T-helper 2 cell treated with Interferon-gamma antibody and Interleukin-4, amounts not matched to agents 5 μg/mL and 100 μg/mL, for 36 hours (primary cell): ENCODE results near the gene TBC1D10A.
"Not testable (repeated sequence)": the region's sequence is repeated elsewhere in the genome, so short reads cannot be mapped to it uniquely, and the experiment has no call there.

Experiments
- DNase-seq: peaks from one replicate; pipeline ENCODE4 v3.0.0; 2021; ENCODE audit warnings: low spot score
- H3K27ac Mint-ChIP-seq: one replicate; pipeline ENCODE4 v1.8.0; 2021; ENCODE audit warnings: mild to moderate bottlenecking, mixed read lengths
- H3K27me3 Mint-ChIP-seq: one replicate; pipeline ENCODE4 v1.8.0; 2021; ENCODE audit warnings: low read depth, mixed read lengths
- H3K36me3 Mint-ChIP-seq: one replicate; pipeline ENCODE4 v1.8.0; 2021; ENCODE audit warnings: low read depth, mixed read lengths
- H3K4me1 Mint-ChIP-seq: one replicate; pipeline ENCODE4 v1.8.0; 2021; ENCODE audit warnings: low read depth, mixed read lengths
- H3K4me3 Mint-ChIP-seq: one replicate; pipeline ENCODE4 v1.8.0; 2022; ENCODE audit warnings: mild to moderate bottlenecking, moderate library complexity, mixed read lengths
- H3K9me3 Mint-ChIP-seq: one replicate; pipeline ENCODE4 v1.8.0; 2021; ENCODE audit warnings: mixed read lengths

Gene TBC1D10A

DNA sequence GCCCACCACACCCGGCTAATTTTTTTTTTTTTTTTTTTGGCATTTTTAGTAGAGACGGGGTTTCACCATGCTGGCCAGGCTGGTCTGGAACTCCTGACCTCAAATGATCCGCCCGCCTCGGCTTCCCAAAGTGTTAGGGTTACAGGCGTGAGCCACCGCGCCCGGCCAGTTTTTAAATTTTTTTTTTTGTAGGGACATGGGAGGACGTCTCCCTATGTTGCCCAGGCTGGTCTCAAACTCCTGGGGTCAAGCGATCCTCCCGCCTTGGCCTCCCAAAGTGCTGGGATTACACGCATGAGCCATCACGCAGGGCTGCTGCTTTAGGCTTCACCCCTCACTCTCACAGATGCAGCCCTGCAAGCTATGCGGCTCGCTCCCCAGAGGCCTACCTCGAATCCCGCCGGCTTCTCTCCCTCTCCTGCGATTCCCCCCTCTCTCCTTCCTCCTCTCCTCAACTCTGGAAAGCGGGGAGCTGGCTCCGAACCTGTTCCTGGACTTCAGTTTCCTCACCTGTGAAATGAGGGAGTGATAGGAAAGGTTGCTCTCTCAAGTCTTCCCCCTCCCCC, 31.0 kb upstream of the TBC1D10A start:
- H3K36me3 Mint-ChIP-seq = peaks cover 32% of the 10 kb centered on the region

DNA sequence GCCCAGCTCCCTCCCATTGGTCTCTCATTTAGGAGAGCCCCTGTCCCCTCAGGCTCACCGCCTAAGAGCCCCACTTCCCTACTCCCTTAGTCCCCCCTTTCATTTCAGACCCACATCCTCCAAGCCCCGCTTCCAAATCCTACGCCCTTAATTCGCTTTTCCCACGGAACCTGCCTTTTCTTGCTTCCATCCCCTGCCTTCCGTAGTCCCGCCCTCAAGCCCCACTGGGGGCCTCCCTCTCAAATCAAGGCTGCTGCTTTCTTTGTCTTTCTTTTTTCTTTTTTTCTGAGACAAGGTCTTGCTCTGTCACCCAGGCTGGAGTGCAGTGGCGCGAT, 30.5 kb upstream of the TBC1D10A start:
- Mint-ChIP-seq H3K27ac (peak overlapping the region; percentile 85), H3K4me1 (peaks cover 31% of the 10 kb centered on the region), H3K36me3 (peaks cover 30% of the 10 kb centered on the region), H3K27me3 (no peaks in the 10 kb centered on the region), H3K9me3 (no peaks in the 10 kb centered on the region), H3K4me3 (peak overlapping the region; percentile 96)
- no peak for DNase-seq

More for the DNA sequence above, 31.0 kb upstream of the TBC1D10A start:
- Mint-ChIP-seq H3K27me3 (no peaks in the 10 kb centered on the region), H3K4me1 (peaks cover 35% of the 10 kb centered on the region), H3K27ac (peak overlapping the region; percentile 78), H3K9me3 (no peaks in the 10 kb centered on the region), H3K4me3 (peak overlapping the region; percentile 96)
- DNase-seq = no peak

DNA sequence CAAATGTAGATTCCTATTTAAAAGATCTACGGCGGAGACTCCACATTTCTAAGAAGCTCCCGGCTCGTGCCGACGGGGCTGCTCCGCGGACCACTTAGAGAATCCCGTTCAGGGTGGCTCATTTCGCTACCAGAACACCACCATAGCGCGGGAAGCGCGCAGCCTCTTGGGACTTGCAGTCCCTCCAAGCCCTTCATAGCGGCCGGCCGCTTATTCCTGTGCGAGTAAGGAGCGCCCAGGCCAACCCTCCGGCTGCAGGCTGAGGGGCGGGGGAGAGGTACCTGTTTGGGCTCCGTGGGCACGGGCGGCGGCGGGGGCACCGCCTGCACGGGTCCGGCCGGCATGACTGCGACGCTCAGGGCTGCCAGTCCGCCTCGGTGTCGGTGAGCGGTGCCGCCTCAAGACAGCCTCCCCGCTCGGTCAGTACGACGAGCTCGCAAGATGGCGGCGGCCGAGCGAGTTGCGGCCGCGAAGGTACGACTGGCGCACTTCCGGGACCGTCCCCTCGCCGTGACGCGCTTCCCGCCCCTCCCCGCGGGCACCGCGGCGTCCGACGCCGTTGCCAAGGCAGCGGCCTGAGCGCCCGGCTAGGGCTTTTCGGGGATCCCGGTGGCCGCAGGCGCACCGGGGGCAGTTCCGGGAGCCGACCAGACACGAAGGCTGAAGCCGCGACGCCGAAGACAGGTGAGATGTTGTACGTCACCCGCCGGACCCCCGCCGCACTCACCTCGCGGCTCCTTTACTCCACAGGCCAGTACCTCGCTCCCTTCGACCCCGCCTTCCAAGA, 29.9 kb upstream of the TBC1D10A start, which contains the start of the genes CCDC157 and SF3A1:
CCDC157 (plus strand) TSS at position 559 of the 787 bp plus-strand sequence. CDS start 8,994 bp downstream, outside the sequence.
SF3A1 (minus strand) TSS at position 446 of the 787 bp plus-strand sequence; CDS start at position 344, 102 bp downstream.
- peak; percentile 90 for DNase-seq
- H3K27me3 Mint-ChIP-seq = no peaks in the 10 kb centered on the region
- peaks cover 34% of the 10 kb centered on the region for H3K36me3 Mint-ChIP-seq
- H3K4me1 Mint-ChIP-seq = peaks cover 31% of the 10 kb centered on the region
- peak within 1 kb of the TSS; percentile 96 for H3K4me3 Mint-ChIP-seq
- peak within 1 kb of the TSS; percentile 89 for H3K27ac Mint-ChIP-seq
- H3K9me3 Mint-ChIP-seq = no peaks in the 10 kb centered on the region

DNA sequence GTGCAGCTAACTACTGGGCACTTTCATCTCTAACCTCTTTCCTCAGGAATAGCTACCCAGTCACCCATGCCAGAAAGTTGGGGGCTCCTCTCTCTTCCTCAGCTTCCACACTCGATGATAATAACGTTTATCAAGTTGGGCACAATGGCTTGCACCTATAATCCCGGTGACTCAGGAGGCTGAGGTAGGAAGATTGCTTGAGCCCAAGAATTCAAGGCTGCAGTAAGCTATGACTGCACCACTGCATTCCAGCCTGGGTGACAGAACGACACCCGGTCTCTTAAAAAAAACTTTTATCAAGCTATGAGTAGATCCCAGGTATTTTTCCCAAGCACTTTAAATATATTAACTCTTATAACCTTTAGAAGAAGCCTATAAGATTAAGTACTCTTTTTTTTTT, 27.9 kb upstream of the TBC1D10A start:
- Mint-ChIP-seq H3K36me3 (peaks cover 51% of the 10 kb centered on the region), H3K4me1 (peaks cover 37% of the 10 kb centered on the region), H3K27me3 (no peaks in the 10 kb centered on the region), H3K9me3 (no peaks in the 10 kb centered on the region), H3K4me3 (peak overlapping the region; percentile 44), H3K27ac (peak overlapping the region; percentile 49)
- no peak for DNase-seq

DNA sequence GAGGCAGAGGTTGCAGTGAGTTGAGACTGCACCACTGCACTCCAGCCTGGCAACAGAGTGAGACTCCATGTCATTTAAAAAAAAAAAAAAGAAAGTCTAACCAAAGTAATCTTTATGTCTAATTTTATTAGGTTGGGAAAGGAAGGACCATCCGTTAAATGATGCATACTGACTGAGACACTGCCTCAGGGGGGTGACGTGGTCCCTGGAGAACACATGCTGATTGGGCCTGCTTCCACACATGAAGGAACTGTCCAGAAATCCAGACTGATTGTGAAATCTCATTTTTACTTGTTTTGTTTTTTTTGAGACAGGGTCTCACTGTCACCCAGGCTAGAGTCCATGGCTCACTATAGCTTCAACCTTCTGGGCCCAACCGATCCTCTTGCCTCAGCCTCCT, 24.5 kb upstream of the TBC1D10A start:
- Mint-ChIP-seq H3K36me3 (peaks cover 70% of the 10 kb centered on the region), H3K9me3 (no peaks in the 10 kb centered on the region), H3K27ac (no peak overlapping the region), H3K4me1 (peaks cover 40% of the 10 kb centered on the region), H3K4me3 (no peak overlapping the region), H3K27me3 (no peaks in the 10 kb centered on the region)
- DNase-seq = no peak

DNA sequence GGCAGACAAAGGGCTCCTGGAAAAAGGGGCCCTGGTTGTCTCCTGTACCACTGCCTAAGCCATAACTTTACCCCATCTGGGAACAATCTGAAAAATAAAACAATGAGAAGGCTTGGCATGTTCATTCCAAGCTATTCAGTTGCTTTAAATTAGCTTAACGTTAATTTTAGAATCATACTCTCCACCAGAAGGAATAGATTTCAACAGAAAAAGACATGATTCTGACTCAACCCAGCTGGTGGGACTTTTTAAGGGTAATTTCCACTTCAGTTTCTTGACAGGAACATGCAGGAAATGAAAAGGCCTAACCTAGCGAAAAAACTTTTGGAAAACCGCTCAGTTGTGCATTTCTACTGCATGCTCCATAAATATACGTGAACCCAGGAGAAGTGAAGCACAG, 22.1 kb upstream of the TBC1D10A start:
- Mint-ChIP-seq H3K36me3 (peaks cover 73% of the 10 kb centered on the region), H3K9me3 (no peaks in the 10 kb centered on the region), H3K4me3 (no peak overlapping the region), H3K4me1 (peaks cover 20% of the 10 kb centered on the region), H3K27ac (no peak overlapping the region), H3K27me3 (no peaks in the 10 kb centered on the region)
- no peak for DNase-seq

DNA sequence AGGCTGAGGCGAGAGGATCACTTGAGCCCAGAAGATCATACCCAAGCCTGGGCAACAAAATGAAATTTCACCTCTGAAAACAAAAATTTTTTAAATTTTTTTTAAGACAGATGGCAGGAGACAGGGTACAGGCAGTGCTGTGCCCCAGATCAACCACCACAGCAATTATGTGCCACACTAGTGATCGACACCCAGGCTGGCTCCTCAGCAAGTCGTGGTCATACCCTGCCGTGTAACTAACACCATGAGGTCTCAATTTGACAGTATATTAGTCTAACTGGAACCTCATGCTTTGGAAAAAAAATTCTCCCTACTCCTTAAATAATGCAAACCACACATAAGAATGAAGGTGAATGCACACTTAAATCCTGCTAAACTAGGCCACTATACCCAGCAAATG, 21.7 kb upstream of the TBC1D10A start:
- H3K36me3 Mint-ChIP-seq = peaks cover 74% of the 10 kb centered on the region
- H3K4me1 Mint-ChIP-seq = peaks cover 18% of the 10 kb centered on the region
- no peak overlapping the region for H3K4me3 Mint-ChIP-seq
- H3K27ac Mint-ChIP-seq = no peak overlapping the region
- H3K9me3 Mint-ChIP-seq = no peaks in the 10 kb centered on the region
- no peak for DNase-seq
- H3K27me3 Mint-ChIP-seq = no peaks in the 10 kb centered on the region

DNA sequence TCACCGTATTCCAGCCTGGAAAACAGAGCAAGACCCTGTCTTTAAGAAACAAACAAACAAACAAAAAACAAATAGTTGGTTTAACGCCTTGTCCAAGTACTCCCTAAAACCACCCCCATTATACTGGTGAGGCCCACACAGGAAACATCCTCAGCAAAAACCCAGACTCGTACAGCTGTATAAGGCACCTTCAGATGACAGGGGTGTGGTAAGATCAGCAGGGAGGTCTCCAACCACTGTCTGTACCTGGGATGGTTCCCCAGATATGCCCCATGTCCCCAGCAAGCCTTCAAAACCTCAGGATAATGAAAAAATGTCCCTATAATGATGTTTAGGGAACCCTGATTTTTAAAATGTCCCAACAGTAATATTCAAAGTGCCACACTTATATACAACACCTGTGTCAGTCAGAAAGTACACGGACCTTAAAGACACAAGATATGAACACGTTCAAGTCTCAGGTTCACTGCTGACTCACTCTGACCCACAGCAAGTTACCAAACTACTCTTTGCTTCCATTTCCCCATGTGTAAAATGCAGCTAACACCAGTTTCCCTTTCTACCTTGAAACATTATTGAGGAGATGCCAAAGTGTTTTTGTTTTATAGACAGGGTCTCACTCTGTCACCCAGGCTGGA, 20.6 kb upstream of the TBC1D10A start:
- peak overlapping the region; percentile 38 for H3K27ac Mint-ChIP-seq
- H3K4me3 Mint-ChIP-seq = no peak overlapping the region
- no peaks in the 10 kb centered on the region for H3K9me3 Mint-ChIP-seq
- H3K4me1 Mint-ChIP-seq = peaks cover 18% of the 10 kb centered on the region
- no peak for DNase-seq
- peaks cover 78% of the 10 kb centered on the region for H3K36me3 Mint-ChIP-seq
- H3K27me3 Mint-ChIP-seq = no peaks in the 10 kb centered on the region

DNA sequence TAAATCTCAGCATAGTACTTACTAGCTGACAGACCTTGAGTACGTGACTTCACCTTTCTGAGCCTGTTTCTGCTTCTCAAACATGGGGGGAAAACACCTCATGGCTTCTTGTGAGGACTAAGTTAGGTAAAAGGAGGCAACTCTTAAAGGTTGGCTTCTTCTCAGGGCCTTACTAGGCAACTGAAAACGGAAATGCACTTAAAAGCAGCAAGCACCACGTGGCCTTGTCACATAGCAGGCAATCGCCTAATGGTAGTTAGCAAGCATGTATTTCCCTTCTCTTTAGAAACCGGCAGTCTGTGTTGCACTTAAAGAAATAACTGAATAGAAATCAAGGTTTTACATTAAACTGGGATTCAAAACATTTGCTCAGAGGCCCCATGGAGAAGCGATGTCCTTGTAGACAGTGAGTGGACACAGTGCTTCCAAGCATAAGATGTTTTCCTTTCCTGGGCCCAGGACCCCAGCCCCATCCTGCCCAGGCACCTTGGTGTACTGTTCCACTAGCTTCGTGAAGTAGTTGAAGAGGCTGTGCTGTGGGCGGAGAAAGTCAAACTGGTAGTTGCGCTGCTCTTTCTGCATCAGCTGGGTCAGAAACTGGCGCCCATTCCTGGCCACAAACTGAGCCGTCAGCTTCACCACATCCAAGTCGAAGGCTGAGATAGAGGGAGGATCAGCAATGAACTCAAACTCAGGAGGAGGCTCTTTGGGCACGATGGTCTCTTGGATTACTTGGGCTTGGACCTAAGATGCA, 17.9 kb upstream of the TBC1D10A start:
- H3K9me3 Mint-ChIP-seq = no peaks in the 10 kb centered on the region
- no peaks in the 10 kb centered on the region for H3K27me3 Mint-ChIP-seq
- peak overlapping the region; percentile 57 for H3K27ac Mint-ChIP-seq
- H3K4me1 Mint-ChIP-seq = peaks cover 11% of the 10 kb centered on the region
- H3K4me3 Mint-ChIP-seq = no peak overlapping the region
- DNase-seq = peak; percentile 46
- H3K36me3 Mint-ChIP-seq = peaks cover 78% of the 10 kb centered on the region

DNA sequence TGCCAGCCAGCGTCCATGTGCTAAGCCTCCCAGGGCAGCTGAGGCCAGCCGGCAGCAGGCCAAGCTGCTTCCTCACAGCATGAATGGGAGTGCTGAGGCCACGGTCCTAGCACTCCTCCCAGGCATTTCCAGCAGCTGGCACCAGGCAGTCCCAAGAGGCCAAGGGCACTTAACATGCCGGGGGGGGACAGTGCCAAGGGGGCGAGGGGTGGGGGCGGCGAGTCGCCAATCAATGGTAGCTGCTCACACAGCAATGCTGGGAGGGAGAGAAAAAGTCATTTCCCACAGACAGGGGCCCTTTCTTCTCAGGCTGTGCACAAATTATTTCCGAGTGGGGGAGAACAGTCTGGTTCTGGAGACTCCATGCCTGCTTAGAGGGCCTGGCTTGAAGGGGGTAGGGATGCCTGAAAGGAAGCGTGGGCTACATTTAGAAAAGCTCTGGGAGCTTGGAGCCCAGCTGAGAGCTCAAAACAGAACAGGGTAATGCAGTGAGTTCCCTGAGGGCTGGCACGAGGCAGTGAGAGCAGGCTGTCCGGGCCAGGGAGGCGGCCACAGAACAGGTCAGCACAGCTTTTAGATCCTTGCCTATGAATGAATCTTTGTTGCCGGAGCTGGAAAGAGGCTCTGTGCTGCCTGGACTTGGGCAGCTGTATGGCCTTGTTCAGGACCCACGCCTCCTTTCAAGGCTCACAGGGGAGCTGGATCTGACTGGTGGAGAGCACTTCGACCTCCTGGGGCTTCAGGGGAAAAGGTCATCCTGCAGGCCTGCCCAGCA, 14.4 kb upstream of the TBC1D10A start:
- H3K36me3 Mint-ChIP-seq = peaks cover 88% of the 10 kb centered on the region
- no peak overlapping the region for H3K27ac Mint-ChIP-seq
- DNase-seq = no peak
- H3K9me3 Mint-ChIP-seq = no peaks in the 10 kb centered on the region
- H3K4me3 Mint-ChIP-seq = no peak overlapping the region
- no peaks in the 10 kb centered on the region for H3K4me1 Mint-ChIP-seq
- no peaks in the 10 kb centered on the region for H3K27me3 Mint-ChIP-seq

DNA sequence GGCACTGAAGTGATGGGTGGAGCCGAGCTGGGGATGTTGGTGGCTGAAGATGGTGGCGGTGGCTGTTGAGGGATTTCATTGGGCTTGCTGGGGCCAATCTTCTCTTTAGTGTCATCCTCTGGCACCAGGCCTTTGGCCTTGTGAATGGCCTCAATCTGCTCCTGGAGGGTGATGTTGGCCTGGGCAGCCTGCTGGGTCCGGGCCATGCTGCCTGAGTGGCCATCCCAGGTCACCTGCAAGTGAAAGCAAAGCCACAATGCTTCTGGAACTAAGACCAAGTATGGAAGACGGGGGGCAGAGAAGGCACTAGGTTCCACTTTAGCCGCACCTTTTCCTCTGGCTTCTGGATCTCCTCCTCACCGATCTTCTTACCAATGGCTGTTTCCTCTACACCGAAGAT, 12.1 kb upstream of the TBC1D10A start:
- Mint-ChIP-seq H3K27ac (no peak overlapping the region), H3K9me3 (no peaks in the 10 kb centered on the region), H3K4me3 (no peak overlapping the region), H3K27me3 (no peaks in the 10 kb centered on the region), H3K36me3 (peaks cover 90% of the 10 kb centered on the region), H3K4me1 (peaks cover 15% of the 10 kb centered on the region)
- DNase-seq = no peak

DNA sequence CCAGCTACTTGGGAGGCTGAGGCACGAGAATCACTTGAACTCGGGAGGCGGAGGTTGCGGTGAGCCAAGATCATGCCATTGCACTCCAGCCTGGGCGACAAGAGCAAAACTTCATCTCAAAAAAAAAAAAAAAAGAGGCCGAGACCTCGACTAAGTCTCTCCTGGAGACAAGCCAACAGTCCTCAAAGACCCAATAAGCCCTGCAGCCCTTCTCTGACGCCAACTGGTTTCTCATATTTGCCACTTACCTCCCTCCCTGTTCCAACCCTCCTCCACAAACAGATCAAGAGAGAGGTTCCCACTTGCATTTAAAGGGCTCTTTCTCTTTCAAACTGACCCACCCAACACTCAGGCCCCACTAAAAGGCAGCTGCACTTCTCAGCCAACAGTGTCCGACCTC, 11.6 kb upstream of the TBC1D10A start:
- H3K27me3 Mint-ChIP-seq, H3K4me3 Mint-ChIP-seq, H3K9me3 Mint-ChIP-seq, DNase-seq, H3K27ac Mint-ChIP-seq: not testable (repeated sequence)
- Mint-ChIP-seq H3K36me3 (peaks cover 90% of the 10 kb centered on the region), H3K4me1 (peaks cover 20% of the 10 kb centered on the region)

DNA sequence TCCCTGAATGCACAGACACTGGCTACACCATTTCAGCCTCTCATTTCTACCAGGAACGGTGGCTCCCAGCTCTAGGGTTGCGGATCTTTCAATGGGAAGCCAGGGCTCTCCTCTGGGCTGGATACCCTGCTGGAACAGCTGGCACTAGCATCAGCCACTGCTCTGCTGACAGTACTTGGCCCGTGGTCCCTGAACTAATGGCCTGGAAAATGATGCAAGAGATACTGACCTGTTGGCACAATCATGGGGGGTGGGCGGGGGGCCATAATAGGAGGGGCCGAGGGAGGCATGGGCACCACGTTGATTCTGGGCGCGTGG, 10.7 kb upstream of the TBC1D10A start:
- Mint-ChIP-seq H3K4me3 (no peak overlapping the region), H3K4me1 (peaks cover 29% of the 10 kb centered on the region), H3K36me3 (peaks cover 92% of the 10 kb centered on the region), H3K9me3 (no peaks in the 10 kb centered on the region), H3K27me3 (no peaks in the 10 kb centered on the region), H3K27ac (no peak overlapping the region)
- no peak for DNase-seq
